ENCODE measurements around the gene PLA2G4A.

PLA2G4A gene

GRCh38 chr1:186987065-186987464 lies 158.3 kb downstream of the PLA2G4A start:
- Histone ChIP-seq H3K27me3 (ENCODE audit: insufficient read depth, low read length) (no peaks in the 10 kb centered on the region), H3K4me3 (ENCODE audit: low read length) (no peak overlapping the region), H3K9ac (ENCODE audit: low read depth, low read length) (no peak overlapping the region), H3K9me3 (ENCODE audit: insufficient read depth, low read depth, low read length) (no peaks in the 10 kb centered on the region), H3K4me1 (ENCODE audit: insufficient read depth, low read length) (0 out of 2 replicates have a peak, but pooled peaks cover 5% of the 10 kb centered on the region), H3K36me3 (ENCODE audit: insufficient read depth, low read depth, low read length) (no peaks in the 10 kb centered on the region), H3K27ac (ENCODE audit: low read length) (no peak overlapping the region)

GRCh38 chr1:186987769-186988168 lies 159.0 kb downstream of the PLA2G4A start:
- 0 out of 2 replicates have a peak, but pooled peaks cover 5% of the 10 kb centered on the region for H3K4me1 ChIP-seq (ENCODE audit: insufficient read depth, low read length)
- H3K9me3 ChIP-seq (ENCODE audit: insufficient read depth, low read depth, low read length): no peaks in the 10 kb centered on the region
- no peaks in the 10 kb centered on the region for H3K36me3 ChIP-seq (ENCODE audit: insufficient read depth, low read depth, low read length)
- no peak overlapping the region for H3K27ac ChIP-seq (ENCODE audit: low read length)
- no peak overlapping the region for H3K4me3 ChIP-seq (ENCODE audit: low read length)
- H3K9ac ChIP-seq (ENCODE audit: low read depth, low read length): no peak overlapping the region
- no peaks in the 10 kb centered on the region for H3K27me3 ChIP-seq (ENCODE audit: insufficient read depth, low read length)

GRCh38 chr1:186993996-186994395 lies 165.2 kb downstream of the PLA2G4A start:
- H3K9ac ChIP-seq (ENCODE audit: low read depth, low read length): no peak overlapping the region
- no peaks in the 10 kb centered on the region for H3K27me3 ChIP-seq (ENCODE audit: insufficient read depth, low read length)
- no peaks in the 10 kb centered on the region for H3K36me3 ChIP-seq (ENCODE audit: insufficient read depth, low read depth, low read length)
- H3K9me3 ChIP-seq (ENCODE audit: insufficient read depth, low read depth, low read length): no peaks in the 10 kb centered on the region
- H3K27ac ChIP-seq (ENCODE audit: low read length): no peak overlapping the region
- no peaks in the 10 kb centered on the region for H3K4me1 ChIP-seq (ENCODE audit: insufficient read depth, low read length)
- H3K4me3 ChIP-seq (ENCODE audit: low read length): no peak overlapping the region

GRCh38 chr1:186994897-186995296 lies 166.1 kb downstream of the PLA2G4A start:
- Histone ChIP-seq H3K27me3 (ENCODE audit: insufficient read depth, low read length) (no peaks in the 10 kb centered on the region), H3K9me3 (ENCODE audit: insufficient read depth, low read depth, low read length) (no peaks in the 10 kb centered on the region), H3K4me1 (ENCODE audit: insufficient read depth, low read length) (no peaks in the 10 kb centered on the region), H3K27ac (ENCODE audit: low read length) (no peak overlapping the region), H3K9ac (ENCODE audit: low read depth, low read length) (no peak overlapping the region), H3K4me3 (ENCODE audit: low read length) (no peak overlapping the region), H3K36me3 (ENCODE audit: insufficient read depth, low read depth, low read length) (no peaks in the 10 kb centered on the region)

DNA sequence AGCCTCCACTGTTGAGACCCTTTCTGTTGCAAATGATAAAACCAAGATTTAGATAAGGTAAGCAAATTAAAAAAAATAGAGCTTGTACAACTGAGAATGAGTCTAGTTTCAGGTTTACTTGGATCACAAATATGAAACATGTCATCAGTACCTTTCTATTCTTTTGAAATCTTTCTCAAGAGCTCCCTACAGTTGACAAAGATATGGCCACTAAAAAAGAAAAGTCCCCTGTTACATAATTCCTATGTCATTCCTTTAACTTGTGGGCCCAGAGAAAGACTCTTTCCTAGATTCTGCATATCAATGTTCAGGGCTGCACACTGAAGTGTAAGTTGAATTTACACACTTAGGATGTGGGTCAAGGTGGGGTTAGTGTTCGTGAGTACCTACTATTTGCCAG lies 168.1 kb downstream of the PLA2G4A start:
- H3K4me1 ChIP-seq (ENCODE audit: insufficient read depth, low read length): peaks cover 3% of the 10 kb centered on the region; the same call in 1 of the 2 replicates
- no peaks in the 10 kb centered on the region for H3K9me3 ChIP-seq (ENCODE audit: insufficient read depth, low read depth, low read length)
- no peaks in the 10 kb centered on the region for H3K36me3 ChIP-seq (ENCODE audit: insufficient read depth, low read depth, low read length)
- no peaks in the 10 kb centered on the region for H3K27me3 ChIP-seq (ENCODE audit: insufficient read depth, low read length)
- no peak overlapping the region for H3K27ac ChIP-seq (ENCODE audit: low read length)
- H3K9ac ChIP-seq (ENCODE audit: low read depth, low read length): no peak overlapping the region
- no peak overlapping the region for H3K4me3 ChIP-seq (ENCODE audit: low read length)

DNA sequence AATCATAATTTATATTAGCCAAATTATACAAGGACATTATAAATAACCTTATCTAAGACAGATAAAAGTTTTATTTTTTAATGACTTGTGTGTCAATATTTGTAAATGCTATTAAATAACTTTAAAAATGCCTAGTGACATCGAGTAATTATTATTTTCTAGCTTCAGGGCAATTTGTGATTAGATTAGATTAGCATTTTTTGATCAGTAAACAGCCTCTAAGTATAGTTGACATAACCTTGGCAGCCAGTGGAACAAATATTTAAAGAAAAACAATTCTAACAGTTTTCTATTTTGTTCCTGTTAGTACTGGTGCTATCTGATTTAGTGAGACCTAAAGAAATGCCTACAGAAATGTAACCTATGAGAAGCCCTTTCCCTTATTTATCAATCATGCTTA lies 169.1 kb downstream of the PLA2G4A start:
- no peaks in the 10 kb centered on the region for H3K9me3 ChIP-seq (ENCODE audit: insufficient read depth, low read depth, low read length)
- no peak overlapping the region for H3K4me3 ChIP-seq (ENCODE audit: low read length)
- H3K9ac ChIP-seq (ENCODE audit: low read depth, low read length): no peak overlapping the region
- H3K27ac ChIP-seq (ENCODE audit: low read length): no peak overlapping the region
- H3K27me3 ChIP-seq (ENCODE audit: insufficient read depth, low read length): no peaks in the 10 kb centered on the region
- H3K36me3 ChIP-seq (ENCODE audit: insufficient read depth, low read depth, low read length): no peaks in the 10 kb centered on the region
- peaks cover 3% of the 10 kb centered on the region; the same call in 1 of the 2 replicates for H3K4me1 ChIP-seq (ENCODE audit: insufficient read depth, low read length)

- H3K9me3 ChIP-seq (ENCODE audit: insufficient read depth, low read depth, low read length): no peaks in the 10 kb centered on the region
Measured at GRCh38 chr1:186999506-186999905, 170.8 kb downstream of the PLA2G4A start.

GRCh38 chr1:187001198-187001889 lies 172.6 kb downstream of the PLA2G4A start:
- no peaks in the 10 kb centered on the region for H3K27me3 ChIP-seq (ENCODE audit: insufficient read depth, low read length)
- no peak overlapping the region for H3K9ac ChIP-seq (ENCODE audit: low read depth, low read length)
- no peaks in the 10 kb centered on the region for H3K36me3 ChIP-seq (ENCODE audit: insufficient read depth, low read depth, low read length)
- H3K4me1 ChIP-seq (ENCODE audit: insufficient read depth, low read length): peaks cover 3% of the 10 kb centered on the region; the same call in 1 of the 2 replicates
- H3K27ac ChIP-seq (ENCODE audit: low read length): no peak overlapping the region
- H3K4me3 ChIP-seq (ENCODE audit: low read length): no peak overlapping the region
- 0 out of 2 replicates have a peak, but pooled peaks cover under 1% of the 10 kb centered on the region for H3K9me3 ChIP-seq (ENCODE audit: insufficient read depth, low read depth, low read length)

More at GRCh38 chr1:186999506-186999905, 170.8 kb downstream of the PLA2G4A start:
- Histone ChIP-seq H3K4me1 (ENCODE audit: insufficient read depth, low read length) (peaks cover 3% of the 10 kb centered on the region; the same call in 1 of the 2 replicates), H3K27me3 (ENCODE audit: insufficient read depth, low read length) (no peaks in the 10 kb centered on the region), H3K36me3 (ENCODE audit: insufficient read depth, low read depth, low read length) (no peaks in the 10 kb centered on the region), H3K27ac (ENCODE audit: low read length) (no peak overlapping the region), H3K9ac (ENCODE audit: low read depth, low read length) (no peak overlapping the region), H3K4me3 (ENCODE audit: low read length) (no peak overlapping the region)

DNA sequence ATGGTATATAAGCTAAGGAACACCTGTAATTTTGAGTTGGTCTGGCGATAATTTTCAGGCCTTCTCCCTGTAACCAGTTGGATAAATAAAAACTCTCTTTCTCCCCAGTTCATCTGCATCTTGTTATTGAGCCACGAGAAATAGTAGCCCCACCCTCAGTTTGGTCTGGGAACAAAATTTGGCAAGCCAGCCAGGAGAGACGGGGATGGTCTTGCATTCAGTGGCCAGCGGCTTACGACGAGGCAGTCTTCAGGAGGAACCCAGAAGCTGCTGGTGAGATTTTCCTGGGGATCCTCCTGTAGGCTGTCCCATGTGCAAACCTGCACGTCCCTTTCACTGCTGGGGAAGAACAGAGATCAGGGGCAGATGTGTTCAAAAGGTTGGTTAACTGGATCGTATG lies 174.6 kb downstream of the PLA2G4A start:
- peaks cover 19% of the 10 kb centered on the region for H3K9me3 ChIP-seq (ENCODE audit: insufficient read depth, low read depth, low read length)
- peaks cover 3% of the 10 kb centered on the region; the same call in 1 of the 2 replicates for H3K4me1 ChIP-seq (ENCODE audit: insufficient read depth, low read length)
- H3K4me3 ChIP-seq (ENCODE audit: low read length): no peak overlapping the region
- no peak overlapping the region for H3K27ac ChIP-seq (ENCODE audit: low read length)
- H3K27me3 ChIP-seq (ENCODE audit: insufficient read depth, low read length): no peaks in the 10 kb centered on the region
- H3K36me3 ChIP-seq (ENCODE audit: insufficient read depth, low read depth, low read length): no peaks in the 10 kb centered on the region
- H3K9ac ChIP-seq (ENCODE audit: low read depth, low read length): no peak overlapping the region

DNA sequence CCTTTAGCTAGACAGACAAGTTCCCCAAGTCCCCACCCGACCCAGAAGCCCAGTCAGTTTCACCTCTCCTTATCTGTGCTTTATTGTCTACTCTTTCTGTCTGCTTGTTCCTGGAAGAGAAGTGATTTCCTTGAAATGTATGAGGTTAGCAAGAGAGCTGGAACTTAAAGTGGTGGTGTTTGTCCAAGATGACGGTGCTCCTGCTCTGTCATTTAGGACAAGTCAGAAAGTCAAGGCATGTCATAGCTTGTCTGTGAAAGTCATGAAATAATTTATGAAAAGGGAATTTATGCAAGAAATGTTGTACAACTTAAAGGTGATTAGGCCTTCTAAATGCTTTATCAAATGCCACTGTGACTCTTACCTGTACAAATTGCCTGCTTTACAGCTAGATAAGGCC lies 178.1 kb downstream of the PLA2G4A start:
- Histone ChIP-seq H3K4me1 (ENCODE audit: insufficient read depth, low read length) (peaks cover 4% of the 10 kb centered on the region; the same call in 1 of the 2 replicates), H3K9me3 (ENCODE audit: insufficient read depth, low read depth, low read length) (peaks cover 29% of the 10 kb centered on the region), H3K36me3 (ENCODE audit: insufficient read depth, low read depth, low read length) (no peaks in the 10 kb centered on the region), H3K9ac (ENCODE audit: low read depth, low read length) (no peak overlapping the region), H3K27ac (ENCODE audit: low read length) (no peak overlapping the region), H3K4me3 (ENCODE audit: low read length) (no peak overlapping the region), H3K27me3 (ENCODE audit: insufficient read depth, low read length) (no peaks in the 10 kb centered on the region)

DNA sequence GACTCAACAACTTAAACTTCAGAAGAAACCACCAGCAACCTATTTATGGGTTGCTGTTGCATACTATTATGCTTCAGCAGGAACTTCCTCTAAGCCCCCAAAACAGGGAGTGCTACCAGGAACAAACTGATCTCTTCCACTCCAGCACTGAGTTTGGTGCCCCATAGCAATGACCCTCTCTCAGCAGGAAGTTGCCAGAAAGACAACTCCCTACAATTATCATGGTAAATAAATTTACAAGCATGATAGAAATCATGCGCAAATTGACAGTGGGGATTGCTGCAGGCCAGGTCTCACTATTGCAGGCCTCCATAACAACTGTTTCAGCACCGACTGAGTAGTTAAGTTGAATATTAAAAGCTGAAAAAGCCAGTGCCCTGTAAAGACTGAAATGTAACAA lies 180.6 kb downstream of the PLA2G4A start:
- Histone ChIP-seq H3K9ac (ENCODE audit: low read depth, low read length) (no peak overlapping the region), H3K27me3 (ENCODE audit: insufficient read depth, low read length) (no peaks in the 10 kb centered on the region), H3K9me3 (ENCODE audit: insufficient read depth, low read depth, low read length) (peaks cover 29% of the 10 kb centered on the region), H3K36me3 (ENCODE audit: insufficient read depth, low read depth, low read length) (no peaks in the 10 kb centered on the region), H3K4me3 (ENCODE audit: low read length) (no peak overlapping the region), H3K27ac (ENCODE audit: low read length) (no peak overlapping the region), H3K4me1 (ENCODE audit: insufficient read depth, low read length) (peaks cover 4% of the 10 kb centered on the region; the same call in 1 of the 2 replicates)

GRCh38 chr1:187010571-187011309 lies 182.0 kb downstream of the PLA2G4A start:
- H3K9me3 ChIP-seq (ENCODE audit: insufficient read depth, low read depth, low read length): peaks cover 29% of the 10 kb centered on the region
- H3K4me3 ChIP-seq (ENCODE audit: low read length): no peak overlapping the region
- H3K27ac ChIP-seq (ENCODE audit: low read length): peak overlapping the region; percentile 49
- H3K36me3 ChIP-seq (ENCODE audit: insufficient read depth, low read depth, low read length): no peaks in the 10 kb centered on the region
- peaks cover 4% of the 10 kb centered on the region; the same call in 1 of the 2 replicates for H3K4me1 ChIP-seq (ENCODE audit: insufficient read depth, low read length)
- H3K27me3 ChIP-seq (ENCODE audit: insufficient read depth, low read length): no peaks in the 10 kb centered on the region
- H3K9ac ChIP-seq (ENCODE audit: low read depth, low read length): no peak overlapping the region

All from iPS-20b (cell line).